Esophagus (tissue), 2 donors: ENCODE measurements around the gene NSF. TPM values are rescaled to one million over a fixed set of nuclear protein-coding genes. Genes with fewer than 3 reads are reported as not detected.

Source experiments
- H3K27ac ChIP-seq, 2 donors: one replicate each; pipeline ENCODE4 v1.5.1; 2013; ENCODE audit warnings: low read depth in 2 of 2, mild to moderate bottlenecking in 2 of 2, inconsistent platforms in 1 of 2, low read length in 1 of 2, moderate library complexity in 1 of 2
- H3K27me3 ChIP-seq, 2 donors: one replicate each; pipeline ENCODE4 v1.6.1; 2013; ENCODE audit warnings: low read length in 2 of 2, control low read depth in 1 of 2, mild to moderate bottlenecking in 1 of 2; ENCODE audit not compliant: insufficient read depth in 2 of 2, control insufficient read depth in 1 of 2
- H3K36me3 ChIP-seq, 2 donors: one replicate each; pipeline ENCODE4 v1.6.1; 2013; ENCODE audit warnings: low read length in 1 of 2; ENCODE audit not compliant: control insufficient read depth in 2 of 2, insufficient read depth in 2 of 2
- H3K4me1 ChIP-seq, 2 donors: one replicate each; pipeline ENCODE4 v1.6.1; 2013; ENCODE audit warnings: low read length in 1 of 2; ENCODE audit not compliant: control insufficient read depth in 2 of 2, insufficient read depth in 2 of 2
- H3K4me3 ChIP-seq, 2 donors: one replicate each; pipeline ENCODE4 v1.5.1; 2013; ENCODE audit warnings: low read length in 2 of 2, mild to moderate bottlenecking in 2 of 2, low read depth in 1 of 2, moderate library complexity in 1 of 2
- H3K9me3 ChIP-seq, 2 donors: one replicate each; pipeline ENCODE4 v1.6.1; 2013; ENCODE audit warnings: mild to moderate bottlenecking in 2 of 2, low read depth in 1 of 2, low read length in 1 of 2, moderate library complexity in 1 of 2; ENCODE audit not compliant: control insufficient read depth in 2 of 2, insufficient read depth in 1 of 2
- WGBS, 2 donors: extraction: QIAGEN DNeasy Blood & Tissue Kit; methylation state at CpG; one replicate each; pipeline ENCODE4 v1.1.7; 2013; 5-methylcytosine and 5-hydroxymethylcytosine counted together
- polyA plus RNA-seq, 2 donors: library from polyadenylated mRNA; stranded (reverse); fragments of 200-250 nt; gene quantifications; one replicate each; pipeline ENCODE4 v1.2.3, GENCODE V29; 2013
- donor health status: healthy with polysubstance abuse.
- donor health status: Bipolar disorder and iron deficiency.

NSF gene
- polyA plus RNA-seq, 2 donors: 9.0 to 16.4 TPM

DNA sequence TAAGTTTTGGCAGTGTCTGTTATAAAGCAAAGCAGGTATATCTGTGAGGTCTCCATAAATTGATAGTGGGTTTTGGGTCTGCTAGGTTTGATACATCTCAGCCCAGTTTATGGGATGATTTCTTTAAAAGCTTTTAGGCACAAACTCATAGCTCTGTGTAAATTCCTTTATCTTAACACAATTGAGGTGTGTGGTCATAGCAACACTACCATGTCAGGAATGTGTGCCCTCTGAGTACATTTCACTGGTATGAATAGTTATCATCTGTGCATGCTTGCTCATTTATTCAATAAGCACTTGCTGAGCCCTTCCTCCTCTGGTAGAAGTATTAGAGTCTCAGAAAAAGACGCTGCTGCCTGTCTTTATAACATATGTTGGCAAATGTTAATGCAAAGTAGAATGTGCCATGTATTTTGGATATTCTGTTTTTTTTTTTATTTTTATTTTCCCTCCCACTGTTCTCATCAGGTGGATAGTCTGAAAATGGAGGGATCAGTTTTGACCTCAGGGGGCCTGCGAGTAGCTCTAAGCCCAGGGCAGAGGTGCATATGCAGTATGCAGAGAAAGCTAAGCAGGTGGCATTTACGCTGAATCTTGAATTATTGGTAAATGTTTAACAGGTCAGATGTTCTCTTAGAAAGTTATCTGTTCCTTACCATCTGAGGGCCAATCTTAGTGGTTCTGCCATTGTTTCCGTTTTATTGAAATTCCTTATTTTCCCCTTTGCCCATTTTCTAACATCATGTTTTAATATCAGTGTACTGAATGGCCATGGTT is 137.3 kb downstream of the NSF start:
- Histone ChIP-seq H3K4me1 (no peaks in the 10 kb centered on the region), H3K9me3 (no peaks in the 10 kb centered on the region), H3K36me3 (peaks cover 0 to 2% of the 10 kb centered on the region in 2 donors), H3K27ac (no peak overlapping the region), H3K27me3 (no peaks in the 10 kb centered on the region), H3K4me3 (no peak overlapping the region)
- WGBS, 2 donors: 90 to 91% methylated on average over 4 of the region's 4 CpGs

DNA sequence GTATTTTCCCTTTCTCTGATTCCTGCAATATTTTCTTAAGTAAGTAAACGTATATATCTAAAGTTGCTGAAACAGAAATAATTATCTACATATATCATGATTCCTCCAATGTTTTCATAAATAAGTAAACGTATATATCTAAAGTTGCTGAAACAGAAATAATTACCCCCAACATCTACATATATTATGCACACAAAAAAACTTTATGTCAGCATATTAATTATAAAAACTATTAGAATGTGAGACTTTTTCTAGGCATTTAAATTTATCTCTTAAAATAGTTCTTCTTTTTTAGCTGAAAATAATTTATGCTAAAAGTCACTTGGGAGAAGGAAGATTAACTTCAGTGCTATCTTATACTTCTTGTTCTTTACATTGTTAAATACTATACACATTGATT is 139.6 kb downstream of the NSF start:
- 91 to 96% methylated on average over 2 of the region's 2 CpGs for WGBS, 2 donors
- Histone ChIP-seq H3K4me3 (no peak overlapping the region), H3K27me3 (no peaks in the 10 kb centered on the region)

DNA sequence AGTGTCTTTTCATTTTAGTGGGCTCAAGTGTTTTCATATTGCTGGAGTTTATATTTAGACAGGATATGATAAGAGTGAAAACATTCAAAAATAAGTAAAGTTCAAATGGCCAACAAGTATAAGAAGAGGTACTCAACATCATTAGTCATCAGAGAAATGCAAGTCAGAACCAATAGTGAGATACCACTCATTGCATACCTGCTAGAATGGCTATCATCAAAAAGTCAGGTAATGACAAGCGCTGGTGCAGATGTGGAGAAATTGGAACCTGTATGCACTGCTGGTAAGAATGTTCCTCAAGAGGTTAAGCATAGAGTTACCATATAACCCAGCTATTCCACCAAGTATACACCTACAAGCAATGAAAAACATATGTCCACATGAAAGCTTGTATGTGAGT is 140.2 kb downstream of the NSF start:
- 73 to 97% methylated on average over 1 of the region's 1 CpG for WGBS, 2 donors
- H3K36me3 ChIP-seq: peaks cover 0 to 4% of the 10 kb centered on the region in 2 donors
- H3K27ac ChIP-seq: no peak overlapping the region
- no peaks in the 10 kb centered on the region for H3K4me1 ChIP-seq
- H3K27me3 ChIP-seq: no peaks in the 10 kb centered on the region
- no peaks in the 10 kb centered on the region for H3K9me3 ChIP-seq
- no peak overlapping the region for H3K4me3 ChIP-seq

More for the DNA sequence above, 139.6 kb downstream of the NSF start:
- H3K9me3 ChIP-seq: no peaks in the 10 kb centered on the region
- peaks cover 0 to 4% of the 10 kb centered on the region in 2 donors for H3K36me3 ChIP-seq
- H3K4me1 ChIP-seq: no peaks in the 10 kb centered on the region
- H3K27ac ChIP-seq: no peak overlapping the region

DNA sequence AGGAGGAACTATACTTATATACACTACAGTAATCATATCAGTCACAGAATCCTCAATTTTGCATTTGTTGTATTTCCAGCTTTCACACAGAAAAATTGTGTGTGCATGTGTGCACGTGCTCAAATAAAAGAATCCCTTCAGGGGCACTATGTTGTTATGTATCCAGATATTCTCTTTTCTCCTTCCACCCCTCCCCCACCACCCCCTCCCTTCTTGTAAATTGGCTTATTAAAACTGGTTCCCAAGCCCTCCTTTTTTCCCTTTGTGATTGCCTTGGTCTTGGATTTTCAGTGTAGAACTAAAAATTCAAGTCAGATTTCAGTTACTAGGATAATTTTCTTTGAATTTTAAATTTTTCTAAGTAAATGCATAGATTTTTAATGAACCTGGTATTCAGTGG is 141.7 kb downstream of the NSF start:
- WGBS, 2 donors: 72 to 91% methylated on average over 1 of the region's 1 CpG
- Histone ChIP-seq H3K36me3 (peaks cover 0 to 4% of the 10 kb centered on the region in 2 donors), H3K4me3 (no peak overlapping the region), H3K27me3 (no peaks in the 10 kb centered on the region), H3K9me3 (no peaks in the 10 kb centered on the region), H3K4me1 (no peaks in the 10 kb centered on the region), H3K27ac (no peak overlapping the region)

DNA sequence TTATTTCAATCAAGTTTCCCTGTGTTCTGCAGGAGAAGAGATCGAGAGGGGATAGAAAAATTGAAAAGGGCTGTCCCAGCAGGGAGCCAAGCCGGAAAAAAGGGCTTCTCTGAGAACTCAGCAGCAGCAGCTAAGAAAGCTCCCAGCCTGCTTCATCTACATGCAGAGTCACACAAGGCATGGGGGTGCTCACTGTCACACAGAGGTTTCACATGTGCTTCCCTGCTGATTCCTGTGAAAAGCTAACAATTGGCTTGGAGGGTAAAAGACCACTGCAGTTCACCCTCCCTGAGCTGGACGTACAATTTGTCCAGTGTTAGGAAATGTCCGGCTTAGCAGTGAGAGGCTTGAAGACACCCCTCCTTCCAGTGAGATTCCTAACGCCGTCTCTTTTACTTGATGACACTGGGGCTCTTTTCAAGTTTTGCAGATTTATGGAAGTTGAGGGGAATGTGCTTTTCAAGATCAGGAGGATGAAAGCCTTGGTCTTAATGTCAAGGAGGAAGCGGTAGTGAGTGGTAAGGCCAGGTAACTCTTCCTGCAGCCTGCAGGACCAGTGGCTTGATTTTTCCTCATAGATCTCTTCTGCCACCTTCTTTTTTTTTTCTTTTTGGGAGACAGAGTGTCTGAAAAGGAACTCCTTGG is 142.4 kb downstream of the NSF start:
- H3K4me3 ChIP-seq: no peak overlapping the region
- peaks cover 0 to 4% of the 10 kb centered on the region in 2 donors for H3K36me3 ChIP-seq
- no peaks in the 10 kb centered on the region for H3K4me1 ChIP-seq
- H3K27ac ChIP-seq: no peak overlapping the region
- WGBS, 2 donors: 88 to 90% methylated on average over 7 of the region's 7 CpGs
- no peaks in the 10 kb centered on the region for H3K9me3 ChIP-seq
- no peaks in the 10 kb centered on the region for H3K27me3 ChIP-seq

DNA sequence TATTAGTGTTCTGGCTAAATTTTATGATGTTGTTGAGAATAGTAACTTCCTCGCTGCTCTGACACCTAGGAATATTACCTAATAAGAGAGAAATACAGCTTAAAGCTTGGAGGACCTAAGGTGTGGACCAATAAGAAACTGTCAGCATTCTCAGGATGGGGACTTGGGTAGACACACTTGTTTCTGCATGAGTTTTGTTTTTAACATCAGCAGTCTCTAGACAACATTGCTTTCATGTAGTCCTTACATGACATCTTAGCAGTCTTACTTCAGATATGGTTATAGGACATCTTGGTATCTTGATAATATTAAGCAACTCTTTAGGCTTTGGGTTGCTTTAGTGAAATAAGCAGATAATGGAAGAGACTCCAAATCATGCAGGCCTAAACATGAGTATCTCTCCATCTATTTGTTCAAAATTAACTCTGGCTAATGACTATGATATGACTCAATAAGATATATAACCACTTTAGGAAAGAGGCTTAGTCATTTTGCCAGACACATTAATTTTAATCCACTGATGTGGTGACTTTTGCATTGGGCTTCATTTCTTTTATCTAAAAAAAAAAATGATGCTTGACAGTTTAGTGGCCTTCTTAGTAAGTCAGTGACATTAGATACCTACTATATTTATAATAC is 143.5 kb downstream of the NSF start:
- Histone ChIP-seq H3K4me1 (no peaks in the 10 kb centered on the region), H3K9me3 (no peaks in the 10 kb centered on the region), H3K27ac (no peak overlapping the region), H3K4me3 (no peak overlapping the region), H3K36me3 (peaks cover 0 to 4% of the 10 kb centered on the region in 2 donors), H3K27me3 (no peaks in the 10 kb centered on the region)
- WGBS, 2 donors: 84 to 88% methylated on average over 1 of the region's 1 CpG

DNA sequence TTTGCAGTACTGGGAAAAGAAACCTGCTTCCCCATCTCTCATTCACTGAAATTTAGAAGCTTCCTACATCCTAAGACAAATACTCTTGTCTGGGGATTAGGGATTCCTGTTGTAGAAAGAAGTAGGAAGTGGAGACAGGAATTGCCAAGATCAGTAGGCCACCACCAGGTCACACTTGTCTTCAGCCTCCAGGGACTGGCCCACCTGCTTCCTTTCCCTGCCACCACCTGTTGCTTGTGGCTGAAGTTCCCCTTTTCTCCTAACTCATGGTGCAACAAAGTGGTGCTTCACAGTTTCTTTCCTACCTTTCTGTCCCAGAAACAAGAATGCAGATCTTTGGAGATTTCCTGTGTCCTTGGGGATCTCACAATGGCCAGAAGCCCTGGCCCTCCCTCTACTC is 145.6 kb downstream of the NSF start:
- Histone ChIP-seq H3K27ac (no peak overlapping the region), H3K27me3 (no peaks in the 10 kb centered on the region), H3K9me3 (no peaks in the 10 kb centered on the region), H3K4me3 (no peak overlapping the region), H3K36me3 (peaks cover 0 to 4% of the 10 kb centered on the region in 2 donors), H3K4me1 (no peaks in the 10 kb centered on the region)

DNA sequence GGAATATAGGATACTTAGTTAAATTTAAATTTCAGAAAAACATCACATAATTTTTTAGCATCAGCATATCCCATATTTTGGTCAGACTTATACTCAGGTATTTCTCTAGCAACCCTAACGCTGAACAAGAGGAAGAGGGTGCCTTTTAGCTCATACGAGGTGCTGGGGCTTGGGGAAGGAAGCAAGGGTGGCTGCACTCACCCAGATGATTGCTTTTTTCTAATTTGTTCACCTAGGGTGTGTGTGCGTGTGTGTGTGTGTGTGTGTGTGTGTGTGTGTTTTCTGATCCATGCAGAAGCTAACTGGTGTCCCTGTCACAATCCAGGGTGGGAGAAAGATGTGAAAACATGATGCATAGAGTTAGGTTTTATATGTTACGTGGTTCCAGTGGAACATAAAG is 146.9 kb downstream of the NSF start:
- Histone ChIP-seq H3K4me1 (no peaks in the 10 kb centered on the region), H3K36me3 (peaks cover 0 to 4% of the 10 kb centered on the region in 2 donors), H3K4me3 (no peak overlapping the region), H3K27ac (no peak overlapping the region), H3K27me3 (no peaks in the 10 kb centered on the region), H3K9me3 (no peaks in the 10 kb centered on the region)
- 90 to 93% methylated on average over 4 of the region's 4 CpGs for WGBS, 2 donors

DNA sequence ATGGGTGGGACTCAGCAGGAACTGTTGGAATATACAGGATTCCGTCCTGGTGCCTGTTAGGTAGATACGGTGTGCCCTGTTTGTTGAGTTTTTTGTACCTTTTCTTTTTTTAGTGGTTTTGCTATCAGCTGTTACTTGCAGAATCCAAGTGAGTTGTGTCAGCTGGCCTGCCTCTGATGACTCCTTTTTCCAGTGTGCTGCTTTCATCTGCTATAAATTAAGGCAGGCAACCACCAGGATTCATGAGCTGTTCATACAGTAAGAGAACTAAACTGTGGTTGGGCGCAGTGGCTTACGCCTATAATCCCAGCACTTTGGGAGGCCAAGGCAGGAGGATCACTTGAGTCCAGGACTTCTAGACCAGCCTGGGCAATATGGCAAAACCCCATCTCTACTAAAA is 148.1 kb downstream of the NSF start:
- WGBS, 2 donors: 97 to 98% methylated on average over 4 of the region's 4 CpGs
- no peaks in the 10 kb centered on the region for H3K9me3 ChIP-seq
- H3K27ac ChIP-seq: no peak overlapping the region
- H3K4me1 ChIP-seq: peaks cover 0 to 3% of the 10 kb centered on the region in 2 donors
- H3K27me3 ChIP-seq: no peaks in the 10 kb centered on the region
- no peak overlapping the region for H3K4me3 ChIP-seq
- H3K36me3 ChIP-seq: peaks cover 0 to 2% of the 10 kb centered on the region in 2 donors
